Heart left ventricle (tissue), 16 donors: ENCODE measurements around the gene WDR82. TPM values are rescaled to one million over a fixed set of nuclear protein-coding genes. Genes with fewer than 3 reads are reported as not detected.

Experiments
- ATAC-seq, 4 donors: fragments of 200-7000 bp; cut with Tn5 transposase; one replicate each; pipeline ENCODE4 v1.9.1; 2020 to 2022; ENCODE audit warnings: moderate library complexity in 4 of 4, mild to moderate bottlenecking in 3 of 4, moderate number of reproducible peaks in 1 of 4
- DNase-seq, 5 donors: peaks; one replicate each; pipeline ENCODE4 v3.0.0-alpha.2; 2020
- H3K27ac ChIP-seq, 12 donors: fragments of 200-600 bp; sonication (generic) in 4 of 12; one replicate each; pipeline versions ENCODE4 v1.5.0 to v1.8.0; 2016 to 2022; ENCODE audit warnings: mild to moderate bottlenecking in 2 of 12
- H3K27me3 ChIP-seq, 9 donors: fragments of 200-600 bp; sonication (generic) in 2 of 9; one replicate each; pipeline versions ENCODE4 v1.5.1 to v1.8.0; 2016 to 2022; ENCODE audit warnings: mild to moderate bottlenecking in 3 of 9
- H3K36me3 ChIP-seq, 9 donors: fragments of 200-600 bp; sonication (generic) in 2 of 9; one replicate each; pipeline versions ENCODE4 v1.5.0 to v1.8.0; 2018 to 2022; ENCODE audit warnings: mild to moderate bottlenecking in 2 of 9
- H3K4me1 ChIP-seq, 12 donors: fragments of 200-600 bp; sonication (generic) in 4 of 12; one replicate each; pipeline versions ENCODE4 v1.5.0 to v1.8.0; 2016 to 2022; ENCODE audit warnings: mild to moderate bottlenecking in 3 of 12
- H3K4me3 ChIP-seq, 12 donors: fragments of 200-600 bp; sonication (generic) in 4 of 12; one replicate each; pipeline versions ENCODE4 v1.5.0 to v1.8.0; 2017 to 2022; ENCODE audit warnings: mild to moderate bottlenecking in 9 of 12, moderate library complexity in 4 of 12
- H3K9me3 ChIP-seq, 12 donors: fragments of 200-600 bp; sonication (generic) in 4 of 12; one replicate each; pipeline versions ENCODE4 v1.5.0 to v1.8.0; 2016 to 2022; ENCODE audit warnings: mild to moderate bottlenecking in 1 of 12
- CTCF ChIP-seq, 12 donors: fragments of 200-600 bp; sonication (generic) in 4 of 12; IDR thresholded peaks; one replicate each; pipeline versions ENCODE4 v1.5.0 to v1.8.0; 2018 to 2022; ENCODE audit warnings: antibody characterized with exemption in 12 of 12, mild to moderate bottlenecking in 5 of 12
- POLR2A ChIP-seq, 2 donors: fragments of 450-650 bp; IDR thresholded peaks; one replicate each; pipeline ENCODE4 v1.6.1; 2017; ENCODE audit warnings: antibody characterized with exemption in 2 of 2, mild to moderate bottlenecking in 2 of 2, moderate library complexity in 2 of 2
- WGBS, 4 donors: extraction: QIAGEN DNeasy Blood & Tissue Kit in 2 of 4; methylation state at CpG; one replicate each; pipeline versions ENCODE4 v1.1.5 to v1.1.7; 2013 to 2018; 5-methylcytosine and 5-hydroxymethylcytosine counted together
- intact Hi-C, 10 donors: fragments of 100-400 bp; cut with DNase I; formaldehyde crosslinking; loops; one replicate each; pipeline versions ENCODE4 v1.11.1 to v1.14.2; 2022
- polyA plus RNA-seq, 2 donors: library from polyadenylated mRNA; stranded (reverse); fragments of 200-250 nt; gene quantifications; one replicate each; pipeline ENCODE4 v1.2.3, GENCODE V29; 2013
- total RNA-seq, 9 donors: library from RNA; depleted of rRNA in 2 of 9; stranded (reverse); fragments of >200 nt in 2 of 9; fragmentation: NEBNext Ultra II Directional in 3 of 9; extraction: Animal tissue kit (Norgen Biotek cat#: 25700) in 3 of 9; gene quantifications; one replicate each; pipeline versions ENCODE4 v1.1.0 to v1.2.4, GENCODE V29; 2016 to 2023
- donor health status: ischemic (EF 13 %, LVEDD 7.1; RV severe dilation, severe dysfunction).
- donor health status: healthy with polysubstance abuse.
- donor health status: DM: no; HTN: yes; CAD: no.
- donor health status: DM: no; HTN: no; CAD: no.
- donor health status: ischemic (EF 25% LVEDD 6.9; RV normal size, moderate dysfunction).
- donor health status: ischemic (EF 25% LVEDD 5.7; RV mildly dilated, moderate dysfunction).
- donor health status: healthy.
- donor health status: DM: yes; HTN: yes; CAD: no.
- donor health status: ischemic (EF 35%, LVEDD 5.7; RV mildly dilated, moderate dysfunction).
- donor health status: nonischemic (EF 11% LVEDD 7.7; RV severe dilation, severe dysfunction).
- donor health status: DM: yes; HTN: yes; CAD: no.
- donor health status: PGD.
- donor health status: ischemic (EF 29% LVEDD 5.4; RV normal size, mild dysfunction).
- donor health status: nonischemic (EF 23%, LVEDD 6.1; RV moderate dilation, normal function).

WDR82 gene
- total and polyA plus RNA-seq, 11 donors, result 24.7 to 73.6 (median 61.2) TPM

DNA sequence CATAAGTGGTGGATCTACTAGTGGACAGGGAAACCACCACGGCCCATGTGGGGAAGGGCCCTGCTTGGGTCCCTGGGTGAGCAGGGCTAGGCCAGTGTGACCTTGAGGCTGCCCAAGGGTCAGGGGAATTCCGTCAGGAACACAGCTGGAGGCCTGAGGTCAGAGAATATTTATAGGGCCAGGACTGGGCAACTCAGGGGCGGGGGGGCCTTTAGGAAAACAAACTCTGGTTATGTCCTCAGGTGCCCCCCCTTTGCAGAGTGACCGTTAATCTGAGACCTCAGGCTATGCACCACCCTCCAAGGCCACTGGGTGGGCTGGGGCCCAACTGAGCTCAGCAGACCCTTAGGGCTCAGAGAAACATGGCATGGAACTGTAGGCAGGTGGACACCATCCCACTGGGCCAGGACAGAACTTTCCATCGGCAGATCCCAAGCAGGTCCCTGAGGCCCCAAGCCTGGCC lies 42.0 kb downstream of the WDR82 start:
- peak overlapping the region; percentile 16 to 97 (median 91) for H3K27ac ChIP-seq
- H3K36me3 ChIP-seq, result peaks cover 0 to 37% (median 17%) of the 10 kb centered on the region in 9 donors
- TF ChIP-seq POLR2A (IDR thresholded peaks at IDR 0.05), result no peak
- TF ChIP-seq CTCF (IDR thresholded peaks at IDR 0.05), result no peak
- intact Hi-C loops, result loop anchor here in 8 of 10 donors (5.0 to 10.0 kb wide), 4 partner anchors 36 to 168 kb away; partner anchors contain the start of gene WDR82 (in 5 of the 8)
- H3K27me3 ChIP-seq, result no peaks in the 10 kb centered on the region
- H3K4me1 ChIP-seq, result peaks cover 10 to 76% (median 61%) of the 10 kb centered on the region in 12 donors
- DNase-seq (peak in 2 of 5 donors; percentile 53 to 56), ATAC-seq (peak in 2 of 4 donors; percentile 2 to 9)
- no peaks in the 10 kb centered on the region for H3K9me3 ChIP-seq
- WGBS, 4 donors, result 47 to 53% (median 51%) methylated on average over 5 of the region's 5 CpGs
- H3K4me3 ChIP-seq, result no peak overlapping the region

DNA sequence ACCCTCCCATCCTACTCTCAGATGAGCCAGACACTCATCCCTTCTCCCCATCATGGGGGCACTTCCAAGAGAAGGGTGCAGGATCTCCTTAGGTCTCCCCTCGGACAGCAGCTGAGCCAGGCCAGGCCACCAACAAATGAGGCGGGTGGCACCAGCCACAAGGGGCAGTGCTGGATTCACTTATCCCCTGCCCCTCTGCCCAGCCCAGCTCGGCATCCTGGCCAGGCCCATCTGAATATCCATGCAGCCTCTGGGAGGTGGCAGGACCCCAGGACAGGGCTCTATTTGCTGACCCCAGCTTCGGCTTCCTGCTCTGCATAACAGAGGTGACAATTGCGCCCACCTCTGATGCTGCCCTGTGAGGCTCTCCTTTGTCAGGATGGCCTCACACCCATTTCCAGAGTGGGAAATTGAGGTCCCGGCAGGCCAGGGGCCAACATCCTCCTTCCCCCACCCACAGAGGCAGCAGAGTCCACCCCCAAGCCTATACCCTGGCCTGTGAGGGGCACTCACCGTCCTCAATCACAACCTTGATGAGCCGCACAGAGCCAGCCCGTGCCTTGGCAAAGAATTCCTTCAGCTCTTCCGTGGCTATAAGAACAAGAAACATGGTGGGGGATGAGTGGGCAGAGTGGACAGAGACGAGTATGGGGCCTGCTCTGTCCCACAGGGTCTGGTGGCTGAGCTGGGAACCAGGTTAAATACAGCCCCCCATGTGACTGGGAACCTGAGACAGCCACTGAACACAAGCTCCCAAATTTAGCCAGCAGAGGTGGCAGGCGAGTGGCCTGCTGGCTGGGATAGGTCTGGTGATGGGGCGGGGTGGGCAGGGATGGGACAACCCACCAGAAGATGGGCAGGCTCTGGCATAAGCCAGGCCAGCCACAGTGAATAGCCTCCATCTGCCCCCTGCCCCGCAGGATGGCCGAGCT lies 43.7 kb downstream of the WDR82 start:
- peaks cover 10 to 73% (median 53%) of the 10 kb centered on the region in 12 donors for H3K4me1 ChIP-seq
- peak overlapping the region; percentile 71 to 97 (median 91) for H3K27ac ChIP-seq
- H3K9me3 ChIP-seq, result no peaks in the 10 kb centered on the region
- WGBS, 4 donors, result 53 to 65% (median 63%) methylated on average over 10 to 15 of the region's 15 CpGs
- DNase-seq, result peak in 4 of 5 donors; percentile 60 to 80 (median 66)
- intact Hi-C loops, result loop anchor here in 8 of 10 donors (5.0 to 10.0 kb wide), 6 partner anchors 38 to 170 kb away; partner anchors contain the start of genes WDR82 (in 5 of the 8) and GLYCTK (in 2 of the 8)
- peak; percentile 11 to 60 (median 34) for ATAC-seq
- peak overlapping the region in 11 of 12 donors; percentile 25 to 59 (median 44) for H3K4me3 ChIP-seq
- peaks cover 0 to 54% (median 34%) of the 10 kb centered on the region in 9 donors for H3K36me3 ChIP-seq
- no peaks in the 10 kb centered on the region for H3K27me3 ChIP-seq
- TF ChIP-seq POLR2A (IDR thresholded peaks at IDR 0.05) (peak; percentile 45 to 88), CTCF (IDR thresholded peaks at IDR 0.05) (peak in 6 of 12 donors; percentile 12 to 36 (median 24))

DNA sequence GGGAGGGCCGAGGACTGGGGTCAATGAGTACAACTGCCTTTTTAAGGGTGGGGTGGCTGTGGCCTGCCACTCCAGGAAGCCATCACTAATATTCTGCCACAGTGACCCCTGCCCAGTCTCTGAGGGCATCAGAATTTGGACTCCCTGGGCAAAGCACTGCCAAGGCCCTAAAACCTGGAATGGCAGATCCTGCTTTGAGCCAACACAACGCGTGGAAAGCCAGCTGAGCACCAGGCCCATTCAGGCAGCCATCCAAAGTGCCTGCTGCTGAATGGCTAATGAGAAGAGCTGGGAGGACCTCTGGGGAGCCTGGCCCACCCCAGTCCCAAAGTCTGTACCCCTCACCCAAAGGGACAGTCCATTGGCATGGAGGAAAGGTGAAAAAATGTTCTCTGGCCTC lies 44.5 kb downstream of the WDR82 start:
- peak; percentile 1 to 63 (median 22) for ATAC-seq
- Histone ChIP-seq H3K27ac (peak overlapping the region; percentile 71 to 97 (median 90)), H3K36me3 (peaks cover 0 to 62% (median 42%) of the 10 kb centered on the region in 9 donors), H3K27me3 (no peaks in the 10 kb centered on the region), H3K9me3 (no peaks in the 10 kb centered on the region), H3K4me3 (peak overlapping the region in 10 of 12 donors; percentile 25 to 59 (median 44)), H3K4me1 (peaks cover 10 to 70% (median 49%) of the 10 kb centered on the region in 12 donors)
- WGBS, 4 donors, result 39 to 69% (median 41%) methylated on average over 3 of the region's 3 CpGs
- DNase-seq, result peak in 4 of 5 donors; percentile 65 to 87 (median 66)
- intact Hi-C loops, result loop anchor here in 5 of 10 donors (5.0 to 10.0 kb wide), 3 partner anchors 53 to 171 kb away; partner anchors contain the start of gene GLYCTK (in 2 of the 5)
- TF ChIP-seq CTCF (IDR thresholded peaks at IDR 0.05) (no peak), POLR2A (IDR thresholded peaks at IDR 0.05) (no peak)
